Measurements from ENCODE around the gene TACC2. TPM values are rescaled to one million over a fixed set of nuclear protein-coding genes. Genes with fewer than 3 reads are reported as not detected.

The TACC2 gene
- polyA plus RNA-seq, 3 donors = 13.0 to 34.9 (median 19.5) TPM

- H3K27ac ChIP-seq (ENCODE audit: low read depth, low read length) = no peak overlapping the region
These were observed 219.8 kb downstream of the TACC2 start for GRCh38 chr10:122208571-122209430.

GRCh38 chr10:122210481-122211265 is 221.7 kb downstream of the TACC2 start:
- 94 to 95% (median 95%) methylated on average over 30 of the region's 30 CpGs for WGBS, 3 donors
- H3K27ac ChIP-seq (ENCODE audit: low read depth, low read length) = no peak overlapping the region

More at GRCh38 chr10:122208571-122209430, 219.8 kb downstream of the TACC2 start:
- WGBS, 3 donors = 86 to 88% (median 87%) methylated on average over 14 of the region's 14 CpGs

GRCh38 chr10:122213364-122213763 is 224.4 kb downstream of the TACC2 start:
- H3K27ac ChIP-seq (ENCODE audit: low read depth, low read length) = no peak overlapping the region
- WGBS, 3 donors = 81 to 91% (median 85%) methylated on average over 3 of the region's 3 CpGs

- 84 to 91% (median 90%) methylated on average over 7 of the region's 7 CpGs for WGBS, 3 donors
- no peak overlapping the region for H3K27ac ChIP-seq (ENCODE audit: low read depth, low read length)
These were observed 224.8 kb downstream of the TACC2 start for GRCh38 chr10:122213766-122214165.

GRCh38 chr10:122216047-122216446 is 227.1 kb downstream of the TACC2 start:
- 93 to 96% (median 95%) methylated on average over 2 of the region's 2 CpGs for WGBS, 3 donors
- H3K27ac ChIP-seq (ENCODE audit: low read depth, low read length) = no peak overlapping the region

- no peak overlapping the region for H3K27ac ChIP-seq (ENCODE audit: low read depth, low read length)
- WGBS, 3 donors = 92 to 96% (median 94%) methylated on average over 6 of the region's 6 CpGs
These were observed 230.4 kb downstream of the TACC2 start for GRCh38 chr10:122219340-122219739.

GRCh38 chr10:122220736-122221135 is 231.8 kb downstream of the TACC2 start:
- WGBS, 3 donors = 76 to 81% (median 76%) methylated on average over 2 of the region's 2 CpGs
- no peak overlapping the region for H3K27ac ChIP-seq (ENCODE audit: low read depth, low read length)

- WGBS, 3 donors = 87 to 90% (median 88%) methylated on average over 5 of the region's 5 CpGs
- no peak overlapping the region for H3K27ac ChIP-seq (ENCODE audit: low read depth, low read length)
These were observed 233.0 kb downstream of the TACC2 start for GRCh38 chr10:122221958-122222357.

GRCh38 chr10:122222638-122223037 is 233.7 kb downstream of the TACC2 start:
- H3K27ac ChIP-seq (ENCODE audit: low read depth, low read length) = no peak overlapping the region

GRCh38 chr10:122224159-122224558 is 235.2 kb downstream of the TACC2 start:
- H3K27ac ChIP-seq (ENCODE audit: low read depth, low read length) = no peak overlapping the region
- WGBS, 3 donors = 89 to 94% (median 93%) methylated on average over 9 of the region's 9 CpGs

More at GRCh38 chr10:122222638-122223037, 233.7 kb downstream of the TACC2 start:
- WGBS, 3 donors = 91 to 94% (median 93%) methylated on average over 7 of the region's 7 CpGs

GRCh38 chr10:122225330-122225729 is 236.4 kb downstream of the TACC2 start:
- 62 to 82% (median 70%) methylated on average over 9 of the region's 9 CpGs for WGBS, 3 donors

GRCh38 chr10:122227754-122228153 is 238.8 kb downstream of the TACC2 start:
- WGBS, 3 donors = 92 to 98% (median 93%) methylated on average over 4 of the region's 4 CpGs
- no peak overlapping the region for H3K27ac ChIP-seq (ENCODE audit: low read depth, low read length)

More at GRCh38 chr10:122225330-122225729, 236.4 kb downstream of the TACC2 start:
- H3K27ac ChIP-seq (ENCODE audit: low read depth, low read length) = no peak overlapping the region

- WGBS, 3 donors = 73 to 88% (median 75%) methylated on average over 2 of the region's 2 CpGs
- no peak overlapping the region for H3K27ac ChIP-seq (ENCODE audit: low read depth, low read length)
These were observed 240.7 kb downstream of the TACC2 start for GRCh38 chr10:122229666-122230065.

- no peak overlapping the region for H3K27ac ChIP-seq (ENCODE audit: low read depth, low read length)
- WGBS, 3 donors = 95 to 96% (median 96%) methylated on average over 19 of the region's 19 CpGs
These were observed 241.3 kb downstream of the TACC2 start for GRCh38 chr10:122230222-122230621.

GRCh38 chr10:122232769-122233168 is 243.8 kb downstream of the TACC2 start:
- 65 to 83% (median 73%) methylated on average over 3 of the region's 3 CpGs for WGBS, 3 donors
- H3K27ac ChIP-seq (ENCODE audit: low read depth, low read length) = no peak overlapping the region

- no peak overlapping the region for H3K27ac ChIP-seq (ENCODE audit: low read depth, low read length)
- 85 to 94% (median 89%) methylated on average over 11 of the region's 11 CpGs for WGBS, 3 donors
These were observed 244.9 kb downstream of the TACC2 start for GRCh38 chr10:122233857-122234348.

- 84 to 86% (median 86%) methylated on average over 2 of the region's 2 CpGs for WGBS, 3 donors
- no peak overlapping the region for H3K27ac ChIP-seq (ENCODE audit: low read depth, low read length)
These were observed 245.5 kb downstream of the TACC2 start for GRCh38 chr10:122234416-122234815.

- 79 to 96% (median 91%) methylated on average over 5 of the region's 5 CpGs for WGBS, 3 donors
- H3K27ac ChIP-seq (ENCODE audit: low read depth, low read length) = no peak overlapping the region
These were observed 247.8 kb downstream of the TACC2 start for GRCh38 chr10:122236690-122237306.

Data from adipose tissue (tissue), 3 donors.